Uterus (tissue), 4 donors: Measurements from ENCODE around the gene ABL2. TPM values are rescaled to one million over a fixed set of nuclear protein-coding genes. Genes with fewer than 3 reads are reported as not detected.
"Not testable (repeated sequence)": the region's sequence is repeated elsewhere in the genome, so short reads cannot be mapped to it uniquely, and the experiment has no call there.

Source experiments
- DNase-seq, 2 donors: peaks; one replicate each; pipeline ENCODE4 v3.0.0-alpha.2; 2019 to 2020
- H3K27ac ChIP-seq, 2 donors: fragments of 200-600 bp; sonication (generic); 1 replicate in 1 of 2; 2 replicates in 1 of 2; pipeline ENCODE4 v1.5.1; 2016 to 2018
- H3K27me3 ChIP-seq, 2 donors: fragments of 200-600 bp; sonication (generic); one replicate each; pipeline ENCODE4 v1.5.1; 2018 to 2019; ENCODE audit warnings: control low read depth in 1 of 2
- H3K36me3 ChIP-seq, 2 donors: fragments of 200-600 bp; sonication (generic); one replicate each; pipeline ENCODE4 v1.5.1; 2019; ENCODE audit warnings: control low read depth in 1 of 2
- H3K4me1 ChIP-seq, 2 donors: fragments of 200-600 bp; sonication (generic); one replicate each; pipeline ENCODE4 v1.5.1; 2018 to 2019; ENCODE audit warnings: control low read depth in 1 of 2
- H3K4me3 ChIP-seq, 2 donors: fragments of 200-600 bp; sonication (generic); 1 replicate in 1 of 2; 2 replicates in 1 of 2; pipeline ENCODE4 v1.5.1; 2018 to 2019; ENCODE audit warnings: mild to moderate bottlenecking in 1 of 2
- H3K9me3 ChIP-seq, 2 donors: fragments of 200-600 bp; sonication (generic); one replicate each; pipeline ENCODE4 v1.5.1; 2019; ENCODE audit warnings: control low read depth in 1 of 2
- POLR2A ChIP-seq, 2 donors: fragments of 450-650 bp; IDR thresholded peaks; one replicate each; pipeline ENCODE4 v1.6.1; 2016; ENCODE audit warnings: antibody characterized with exemption in 2 of 2, mild to moderate bottlenecking in 1 of 2, moderate library complexity in 1 of 2
- intact Hi-C: fragments of 100-400 bp; cut with DNase I; formaldehyde crosslinking; loops from one replicate; pipeline ENCODE4 v1.15.1; 2023; ENCODE audit warnings: low total_unique reads
- total RNA-seq, 4 donors: library from RNA; depleted of rRNA in 3 of 4; stranded (reverse); fragments of >200 nt in 3 of 4; gene quantifications; one replicate each; pipeline versions ENCODE4 v1.1.0 to v1.2.4, GENCODE V29; 2014 to 2023
- TF ChIP-seq, protein P1 (sequence below), 4 experiments: fragments of 200-600 bp in 2 of 4; fragments of 450-650 bp in 2 of 4; sonication (generic) in 2 of 4; IDR thresholded peaks; one replicate each; pipeline ENCODE4 v1.5.1; 2016 to 2019; ENCODE audit warnings: antibody characterized with exemption in 4 of 4, mild to moderate bottlenecking in 2 of 4, moderate library complexity in 1 of 4
- donor health status: DM: yes; HTN: yes; CAD: no.

ABL2 gene
- total RNA-seq, 4 donors from 2014 or later = 10.3 to 33.1 (median 15.1) TPM

DNA sequence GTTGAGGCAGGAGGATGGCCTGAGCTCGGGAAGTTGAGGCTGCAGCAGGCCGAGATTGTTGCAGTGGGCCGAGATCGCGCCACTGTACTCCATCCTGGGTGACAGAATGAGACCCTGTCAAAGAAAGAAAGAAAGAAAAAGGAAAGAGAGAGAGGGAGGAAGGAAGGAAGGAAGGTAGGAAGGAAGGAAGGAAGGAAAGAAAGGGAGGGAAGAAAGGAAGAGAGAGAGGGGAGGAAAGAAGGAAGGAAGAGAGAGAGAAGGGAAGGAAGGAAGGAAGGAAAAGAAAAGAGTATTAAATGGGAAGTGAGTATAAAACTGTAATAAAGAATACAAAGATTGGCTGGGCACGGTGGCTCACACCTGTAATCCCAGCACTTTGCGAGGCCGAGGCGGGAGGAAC is 18.4 kb upstream of the ABL2 start:
- Histone ChIP-seq H3K27ac (no peak overlapping the region), H3K27me3 (no peaks in the 10 kb centered on the region), H3K4me3 (no peak overlapping the region), H3K9me3 (no peaks in the 10 kb centered on the region), H3K4me1 (no peaks in the 10 kb centered on the region), H3K36me3 (no peaks in the 10 kb centered on the region)
- intact Hi-C loops = no loop called here
- DNase-seq = no peak
- no peak for TF ChIP-seq POLR2A (IDR thresholded peaks at IDR 0.05)
- TF ChIP-seq, protein P1, sequence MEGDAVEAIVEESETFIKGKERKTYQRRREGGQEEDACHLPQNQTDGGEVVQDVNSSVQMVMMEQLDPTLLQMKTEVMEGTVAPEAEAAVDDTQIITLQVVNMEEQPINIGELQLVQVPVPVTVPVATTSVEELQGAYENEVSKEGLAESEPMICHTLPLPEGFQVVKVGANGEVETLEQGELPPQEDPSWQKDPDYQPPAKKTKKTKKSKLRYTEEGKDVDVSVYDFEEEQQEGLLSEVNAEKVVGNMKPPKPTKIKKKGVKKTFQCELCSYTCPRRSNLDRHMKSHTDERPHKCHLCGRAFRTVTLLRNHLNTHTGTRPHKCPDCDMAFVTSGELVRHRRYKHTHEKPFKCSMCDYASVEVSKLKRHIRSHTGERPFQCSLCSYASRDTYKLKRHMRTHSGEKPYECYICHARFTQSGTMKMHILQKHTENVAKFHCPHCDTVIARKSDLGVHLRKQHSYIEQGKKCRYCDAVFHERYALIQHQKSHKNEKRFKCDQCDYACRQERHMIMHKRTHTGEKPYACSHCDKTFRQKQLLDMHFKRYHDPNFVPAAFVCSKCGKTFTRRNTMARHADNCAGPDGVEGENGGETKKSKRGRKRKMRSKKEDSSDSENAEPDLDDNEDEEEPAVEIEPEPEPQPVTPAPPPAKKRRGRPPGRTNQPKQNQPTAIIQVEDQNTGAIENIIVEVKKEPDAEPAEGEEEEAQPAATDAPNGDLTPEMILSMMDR (IDR thresholded peaks at IDR 0.05) = no peak

DNA sequence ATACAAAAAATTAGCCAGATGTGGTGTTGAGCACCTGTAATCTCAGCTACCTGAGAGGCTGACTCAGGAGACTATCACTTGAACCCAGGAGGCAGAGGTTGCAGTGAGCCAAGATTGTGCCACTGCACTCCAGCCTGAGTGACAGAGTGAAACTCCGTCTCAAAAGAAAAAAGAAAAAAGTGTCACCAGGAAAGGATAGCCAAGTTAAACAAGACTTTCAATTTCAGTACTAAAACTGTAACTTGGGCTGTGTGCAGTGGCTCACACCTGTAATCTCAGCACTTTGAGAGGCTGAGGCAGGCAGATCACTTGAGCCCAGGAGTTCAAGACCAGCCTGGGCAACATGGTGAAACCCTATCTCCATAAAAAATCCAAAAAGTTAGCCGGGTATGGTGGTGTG is 15.9 kb upstream of the ABL2 start:
- intact Hi-C loops, H3K9me3 ChIP-seq, H3K27ac ChIP-seq, H3K36me3 ChIP-seq, H3K4me1 ChIP-seq, DNase-seq, H3K27me3 ChIP-seq, H3K4me3 ChIP-seq: not testable (repeated sequence)

DNA sequence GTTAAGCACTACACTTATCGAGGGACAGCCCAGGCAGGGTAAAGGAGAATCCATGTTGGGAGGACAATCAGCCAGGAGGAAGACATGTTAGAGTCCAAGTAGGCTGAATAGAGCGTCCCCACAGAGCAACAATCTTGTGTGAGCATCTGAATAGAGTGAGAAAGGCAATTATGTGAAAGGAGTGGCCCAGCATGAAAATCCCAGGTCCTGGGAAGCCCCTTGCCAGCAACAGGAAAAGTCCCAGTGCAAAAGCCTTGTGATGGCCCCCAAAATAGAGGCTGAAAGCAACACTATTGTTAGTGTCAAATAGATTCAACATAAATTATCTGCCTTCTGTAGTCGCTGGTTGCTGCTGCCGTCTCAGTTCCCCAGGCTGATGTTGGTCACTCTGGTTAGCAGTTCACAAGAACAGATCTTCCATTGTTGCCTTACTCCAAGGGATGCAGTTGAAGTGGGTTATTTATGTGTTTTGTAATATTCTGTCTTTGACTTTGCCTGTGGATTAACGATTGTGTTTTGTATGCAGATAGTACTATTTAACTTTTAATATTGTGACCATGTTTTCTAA is 12.1 kb upstream of the ABL2 start:
- Histone ChIP-seq H3K27ac (no peak overlapping the region), H3K4me3 (no peak overlapping the region)

DNA sequence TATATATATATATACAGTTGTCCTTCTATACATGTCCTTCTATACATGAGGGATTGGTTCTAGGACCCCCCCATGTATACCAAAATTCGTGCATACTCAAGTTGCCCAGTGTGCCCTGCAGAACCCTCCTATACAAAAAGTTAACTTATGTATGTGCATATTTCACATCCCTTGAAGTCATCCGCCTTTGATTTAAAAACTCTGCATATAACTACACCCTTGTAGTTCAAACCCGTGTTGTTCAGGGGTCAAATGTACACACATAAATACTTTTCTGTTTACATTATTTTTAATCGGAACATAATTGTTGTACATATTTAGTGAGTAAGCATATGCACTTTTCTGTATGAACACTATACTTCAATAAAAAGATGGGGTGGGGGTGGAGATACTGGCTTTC is 7.7 kb upstream of the ABL2 start:
- Histone ChIP-seq H3K36me3 (no peaks in the 10 kb centered on the region), H3K27ac (no peak overlapping the region), H3K4me3 (no peak overlapping the region), H3K27me3 (no peaks in the 10 kb centered on the region), H3K9me3 (no peaks in the 10 kb centered on the region), H3K4me1 (no peaks in the 10 kb centered on the region)
- intact Hi-C loops = no loop called here
- no peak for DNase-seq
- TF ChIP-seq, protein P1 (IDR thresholded peaks at IDR 0.05) = no peak
- TF ChIP-seq POLR2A (IDR thresholded peaks at IDR 0.05) = no peak

More for the DNA sequence above, 12.1 kb upstream of the ABL2 start:
- no peak for TF ChIP-seq POLR2A (IDR thresholded peaks at IDR 0.05)
- TF ChIP-seq, protein P1 (IDR thresholded peaks at IDR 0.05) = no peak
- intact Hi-C loops = no loop called here
- no peaks in the 10 kb centered on the region for H3K27me3 ChIP-seq
- no peak for DNase-seq
- H3K36me3 ChIP-seq = no peaks in the 10 kb centered on the region
- H3K9me3 ChIP-seq = no peaks in the 10 kb centered on the region
- H3K4me1 ChIP-seq = no peaks in the 10 kb centered on the region

DNA sequence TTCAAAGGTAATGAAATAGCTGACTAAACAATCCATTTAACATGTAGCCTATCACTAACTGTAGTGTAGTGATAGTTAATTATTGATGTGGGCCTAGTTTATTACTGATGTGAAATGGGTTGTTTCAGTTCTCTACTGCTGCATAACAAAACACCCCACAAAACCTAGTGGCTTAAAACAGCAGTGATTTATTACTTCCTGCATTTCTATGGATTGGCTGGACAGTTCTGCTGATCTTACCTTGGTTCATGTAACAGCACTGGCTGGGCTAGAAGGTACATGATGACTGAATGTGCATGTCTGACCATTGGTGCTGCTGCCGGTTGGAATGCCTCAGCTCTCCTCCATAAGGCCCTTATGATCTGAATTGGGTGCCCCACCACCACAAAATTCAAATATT is 5.4 kb upstream of the ABL2 start:
- H3K27me3 ChIP-seq = no peaks in the 10 kb centered on the region
- no peaks in the 10 kb centered on the region for H3K36me3 ChIP-seq
- intact Hi-C loops = no loop called here
- no peaks in the 10 kb centered on the region for H3K9me3 ChIP-seq
- H3K27ac ChIP-seq = no peak overlapping the region
- no peaks in the 10 kb centered on the region for H3K4me1 ChIP-seq
- TF ChIP-seq, protein P1 (IDR thresholded peaks at IDR 0.05) = no peak
- no peak for TF ChIP-seq POLR2A (IDR thresholded peaks at IDR 0.05)
- no peak overlapping the region for H3K4me3 ChIP-seq
- DNase-seq = no peak

DNA sequence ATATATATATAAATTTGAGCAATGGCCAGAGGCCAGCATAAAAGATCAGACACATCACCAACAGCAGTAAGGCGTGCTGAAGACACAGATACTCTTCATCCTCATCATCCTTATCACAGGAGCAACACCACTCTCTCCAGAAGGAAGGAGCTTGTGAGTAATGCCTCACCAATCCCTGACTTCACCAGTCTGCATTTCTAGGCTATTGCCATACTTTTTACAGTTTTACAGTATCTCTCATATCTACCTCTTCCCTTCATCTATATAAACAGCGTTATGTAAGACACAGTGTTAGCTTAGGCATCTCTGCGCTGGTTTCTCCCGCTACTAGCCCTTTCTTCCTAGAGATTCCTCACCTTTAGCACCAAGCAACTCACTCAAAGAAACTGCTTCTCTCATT is 2.4 kb upstream of the ABL2 start:
- no peak overlapping the region for H3K4me3 ChIP-seq
- TF ChIP-seq POLR2A (IDR thresholded peaks at IDR 0.05) = no peak
- TF ChIP-seq, protein P1 (IDR thresholded peaks at IDR 0.05) = no peak
- no peak for DNase-seq
- intact Hi-C loops = no loop called here
- no peak overlapping the region for H3K27ac ChIP-seq
- H3K27me3 ChIP-seq = no peaks in the 10 kb centered on the region
- H3K36me3 ChIP-seq = no peaks in the 10 kb centered on the region
- no peaks in the 10 kb centered on the region for H3K4me1 ChIP-seq
- no peaks in the 10 kb centered on the region for H3K9me3 ChIP-seq
